ENCODE measurements around the gene DNAJC30. TPM values are rescaled to one million over a fixed set of nuclear protein-coding genes. Genes with fewer than 3 reads are reported as not detected.
A peak's percentile ranks its signal among the peaks of the same experiment; 100 is the strongest.
"Not testable (repeated sequence)": the region's sequence is repeated elsewhere in the genome, so short reads cannot be mapped to it uniquely, and the experiment has no call there.

Gene DNAJC30
- total RNA-seq, 3 donors from 2014 or later: 8.7 to 10.5 (median 10.2) TPM

DNA sequence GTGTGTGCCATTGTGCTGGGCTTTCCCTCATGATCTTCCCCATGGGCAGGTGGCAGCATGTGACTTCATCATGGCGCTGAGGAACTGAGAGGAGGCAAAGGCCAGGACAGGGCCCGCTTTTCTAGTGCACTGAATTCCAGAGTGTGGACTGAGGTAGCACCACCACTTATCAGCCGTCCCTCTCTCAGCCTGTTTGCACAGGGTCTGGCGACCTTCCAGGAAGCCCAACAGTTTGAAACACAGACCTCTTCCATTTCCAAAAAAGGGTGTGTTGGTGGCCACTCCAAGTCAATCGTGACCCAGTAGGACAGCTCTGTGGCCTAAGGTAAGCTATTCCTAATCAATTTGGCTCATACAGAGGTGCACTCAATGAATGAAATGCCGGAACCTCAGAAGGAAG lies 4.4 kb downstream of the DNAJC30 start:
- Histone ChIP-seq H3K4me3 (no peak overlapping the region), H3K9me3 (no peaks in the 10 kb centered on the region), H3K4me1 (ENCODE audit: low read depth) (peaks cover 18% of the 10 kb centered on the region), H3K36me3 (ENCODE audit: low read depth) (no peaks in the 10 kb centered on the region)
- DNase-seq: no peak
- no peak for ATAC-seq
- TF ChIP-seq, protein P1, sequence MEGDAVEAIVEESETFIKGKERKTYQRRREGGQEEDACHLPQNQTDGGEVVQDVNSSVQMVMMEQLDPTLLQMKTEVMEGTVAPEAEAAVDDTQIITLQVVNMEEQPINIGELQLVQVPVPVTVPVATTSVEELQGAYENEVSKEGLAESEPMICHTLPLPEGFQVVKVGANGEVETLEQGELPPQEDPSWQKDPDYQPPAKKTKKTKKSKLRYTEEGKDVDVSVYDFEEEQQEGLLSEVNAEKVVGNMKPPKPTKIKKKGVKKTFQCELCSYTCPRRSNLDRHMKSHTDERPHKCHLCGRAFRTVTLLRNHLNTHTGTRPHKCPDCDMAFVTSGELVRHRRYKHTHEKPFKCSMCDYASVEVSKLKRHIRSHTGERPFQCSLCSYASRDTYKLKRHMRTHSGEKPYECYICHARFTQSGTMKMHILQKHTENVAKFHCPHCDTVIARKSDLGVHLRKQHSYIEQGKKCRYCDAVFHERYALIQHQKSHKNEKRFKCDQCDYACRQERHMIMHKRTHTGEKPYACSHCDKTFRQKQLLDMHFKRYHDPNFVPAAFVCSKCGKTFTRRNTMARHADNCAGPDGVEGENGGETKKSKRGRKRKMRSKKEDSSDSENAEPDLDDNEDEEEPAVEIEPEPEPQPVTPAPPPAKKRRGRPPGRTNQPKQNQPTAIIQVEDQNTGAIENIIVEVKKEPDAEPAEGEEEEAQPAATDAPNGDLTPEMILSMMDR (IDR thresholded peaks at IDR 0.05): no peak
- intact Hi-C loops (cut with DNase I, micrococcal nuclease): loop anchor here in 1 of 2 donors (10.0 kb wide), 1 partner anchor 74 kb away; no protein-coding TSS in a partner anchor

DNA sequence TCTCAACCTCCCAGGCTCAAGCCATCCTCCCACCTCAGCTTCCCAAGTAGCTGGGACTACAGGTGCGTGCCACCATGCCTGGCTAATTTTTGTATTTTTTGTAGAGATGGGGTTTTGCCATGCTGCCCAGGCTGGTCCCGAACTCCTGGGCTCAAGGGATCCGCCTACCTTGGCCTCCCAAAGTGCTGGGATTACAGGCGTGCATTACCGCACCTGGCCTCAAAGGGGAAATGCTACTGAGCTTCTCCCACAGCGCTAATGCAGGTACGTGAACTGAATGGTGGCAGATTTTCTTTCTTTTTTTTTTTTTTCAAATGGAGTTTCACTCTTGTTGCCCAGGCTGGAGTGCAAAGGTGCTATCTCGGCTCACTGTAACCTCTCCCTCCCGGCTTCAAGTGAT lies 7.2 kb downstream of the DNAJC30 start:
- not testable (repeated sequence) for H3K4me1 ChIP-seq (ENCODE audit: low read depth); H3K36me3 ChIP-seq (ENCODE audit: low read depth); H3K4me3 ChIP-seq; DNase-seq; H3K9me3 ChIP-seq
- ATAC-seq: peak; percentile 25
- intact Hi-C loops (cut with DNase I, micrococcal nuclease): loop anchor here in 1 of 2 donors (10.0 kb wide), 1 partner anchor 71 kb away; no protein-coding TSS in a partner anchor

DNA sequence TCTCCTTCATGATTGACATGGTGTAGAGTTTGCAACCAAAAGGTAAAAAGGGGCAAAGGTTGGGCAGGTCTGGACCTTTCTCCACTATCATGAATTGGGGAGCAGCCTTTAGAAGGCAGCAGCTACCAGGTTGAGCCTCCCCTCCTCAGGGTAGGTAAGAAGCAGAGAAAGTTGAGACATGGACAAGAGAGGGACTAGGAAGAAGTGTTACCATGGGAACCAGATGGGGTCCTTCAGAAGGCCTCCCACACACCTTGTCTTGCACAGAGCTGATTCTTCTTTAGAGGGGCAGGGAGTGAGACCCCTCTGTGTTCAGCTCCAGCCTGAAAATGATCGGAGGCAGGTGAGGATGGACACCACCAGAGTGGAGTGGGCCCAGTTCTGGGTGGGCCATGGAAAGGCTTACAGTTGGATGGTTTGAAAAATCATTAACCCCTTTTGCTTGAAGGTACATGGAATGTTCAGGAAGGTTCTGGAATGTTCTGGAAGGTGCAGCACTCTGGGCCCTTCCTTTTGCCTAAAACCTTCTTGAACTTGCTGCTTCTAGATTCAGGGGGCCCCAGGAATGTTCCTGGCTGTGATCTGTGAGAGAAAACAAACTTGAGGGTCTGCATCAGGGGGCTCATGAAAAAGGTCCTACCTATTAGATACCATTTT lies 8.7 kb downstream of the DNAJC30 start:
- ATAC-seq (no peak), DNase-seq (no peak)
- no peaks in the 10 kb centered on the region for H3K4me1 ChIP-seq (ENCODE audit: low read depth)
- intact Hi-C loops (cut with DNase I, micrococcal nuclease): loop anchor here in 1 of 2 donors (10.0 kb wide), 1 partner anchor 70 kb away; no protein-coding TSS in a partner anchor
- no peaks in the 10 kb centered on the region for H3K36me3 ChIP-seq (ENCODE audit: low read depth)
- no peaks in the 10 kb centered on the region for H3K9me3 ChIP-seq
- TF ChIP-seq, protein P1 (IDR thresholded peaks at IDR 0.05): no peak
- H3K4me3 ChIP-seq: no peak overlapping the region

DNA sequence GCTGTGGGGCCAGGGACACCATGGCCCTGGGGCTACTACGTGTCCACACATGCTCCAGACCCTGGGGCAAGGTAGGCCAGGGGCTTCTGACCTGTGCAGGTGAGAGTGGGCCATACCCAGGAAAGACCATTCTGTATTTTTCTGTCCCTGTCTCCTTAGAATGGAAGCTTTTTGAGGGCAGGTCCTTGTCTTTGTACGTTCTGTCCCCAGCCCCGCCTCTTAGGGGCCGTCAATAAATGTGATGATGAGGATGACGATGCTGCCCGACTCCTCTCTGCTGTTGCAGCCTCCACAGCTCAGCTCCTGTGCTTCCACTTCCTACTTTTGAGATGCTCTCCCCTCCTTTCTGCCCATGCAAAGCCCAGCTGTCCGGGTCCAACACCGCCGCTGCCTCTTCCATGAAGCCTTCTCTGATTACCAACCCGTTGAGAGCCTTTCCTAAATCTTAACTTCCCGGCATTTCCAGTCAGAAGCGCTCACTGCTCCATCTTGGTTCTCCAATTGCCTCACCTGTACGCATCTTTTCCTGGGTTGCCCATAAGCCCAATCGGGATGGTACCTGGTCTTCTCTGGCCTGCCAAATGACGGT lies 11.3 kb downstream of the DNAJC30 start:
- DNase-seq (no peak), ATAC-seq (no peak)
- no peaks in the 10 kb centered on the region for H3K9me3 ChIP-seq
- TF ChIP-seq, protein P1 (IDR thresholded peaks at IDR 0.05): no peak
- H3K36me3 ChIP-seq (ENCODE audit: low read depth): no peaks in the 10 kb centered on the region
- H3K4me3 ChIP-seq: no peak overlapping the region
- intact Hi-C loops (cut with DNase I, micrococcal nuclease): loop anchor here in 1 of 2 donors (10.0 kb wide), 1 partner anchor 67 kb away; no protein-coding TSS in a partner anchor
- H3K4me1 ChIP-seq (ENCODE audit: low read depth): peaks cover 5% of the 10 kb centered on the region

DNA sequence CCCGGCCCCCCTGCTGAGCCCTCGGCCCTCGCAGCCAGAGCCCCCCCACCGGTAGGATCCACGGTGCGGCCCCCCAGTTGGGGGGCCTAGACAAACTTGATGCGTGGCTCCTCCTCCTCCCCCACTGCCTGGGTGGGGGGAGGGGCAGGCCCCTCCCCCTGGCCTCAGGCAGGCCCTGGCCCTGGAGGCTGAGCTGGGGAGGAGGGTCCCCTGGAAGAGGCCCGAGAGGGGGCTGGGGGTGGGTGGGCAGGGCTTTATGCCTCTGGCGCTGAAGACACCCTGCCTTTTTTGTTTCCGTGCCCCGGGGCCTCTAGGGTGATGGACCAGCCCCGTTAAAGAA lies 12.0 kb downstream of the DNAJC30 start:
- H3K4me3 ChIP-seq: no peak overlapping the region
- intact Hi-C loops (cut with DNase I, micrococcal nuclease): loop anchor here in 1 of 2 donors (10.0 kb wide), 1 partner anchor 66 kb away; no protein-coding TSS in a partner anchor

More for the DNA sequence above, 12.0 kb downstream of the DNAJC30 start:
- ATAC-seq (no peak), DNase-seq (no peak)
- TF ChIP-seq, protein P1 (IDR thresholded peaks at IDR 0.05): no peak
- no peaks in the 10 kb centered on the region for H3K9me3 ChIP-seq
- H3K36me3 ChIP-seq (ENCODE audit: low read depth): no peaks in the 10 kb centered on the region
- peaks cover 5% of the 10 kb centered on the region for H3K4me1 ChIP-seq (ENCODE audit: low read depth)

Data from mucosa of descending colon (tissue), 3 donors.